ENCODE data around the gene PRKCB.

DNA sequence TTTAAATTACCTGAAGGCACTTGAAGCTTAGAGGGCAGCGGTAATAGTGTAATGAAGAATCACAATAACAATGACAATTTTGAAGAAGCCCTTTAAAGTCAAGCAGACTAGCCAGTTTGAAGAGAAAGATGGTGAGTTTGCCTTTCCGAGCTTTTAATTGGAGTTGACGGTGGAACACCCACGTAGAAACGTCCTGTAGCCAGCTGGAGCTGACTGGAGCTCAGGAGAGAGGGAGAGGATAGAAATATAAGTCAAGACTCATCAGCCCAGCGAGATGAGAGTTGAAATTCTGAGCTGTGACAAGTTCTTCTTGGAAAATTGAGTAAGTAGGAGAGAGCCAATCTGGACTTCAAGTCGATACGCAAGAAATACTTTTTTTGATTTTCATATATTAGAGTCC, 328.6 kb downstream of the PRKCB start:
- TF ChIP-seq, protein P1, sequence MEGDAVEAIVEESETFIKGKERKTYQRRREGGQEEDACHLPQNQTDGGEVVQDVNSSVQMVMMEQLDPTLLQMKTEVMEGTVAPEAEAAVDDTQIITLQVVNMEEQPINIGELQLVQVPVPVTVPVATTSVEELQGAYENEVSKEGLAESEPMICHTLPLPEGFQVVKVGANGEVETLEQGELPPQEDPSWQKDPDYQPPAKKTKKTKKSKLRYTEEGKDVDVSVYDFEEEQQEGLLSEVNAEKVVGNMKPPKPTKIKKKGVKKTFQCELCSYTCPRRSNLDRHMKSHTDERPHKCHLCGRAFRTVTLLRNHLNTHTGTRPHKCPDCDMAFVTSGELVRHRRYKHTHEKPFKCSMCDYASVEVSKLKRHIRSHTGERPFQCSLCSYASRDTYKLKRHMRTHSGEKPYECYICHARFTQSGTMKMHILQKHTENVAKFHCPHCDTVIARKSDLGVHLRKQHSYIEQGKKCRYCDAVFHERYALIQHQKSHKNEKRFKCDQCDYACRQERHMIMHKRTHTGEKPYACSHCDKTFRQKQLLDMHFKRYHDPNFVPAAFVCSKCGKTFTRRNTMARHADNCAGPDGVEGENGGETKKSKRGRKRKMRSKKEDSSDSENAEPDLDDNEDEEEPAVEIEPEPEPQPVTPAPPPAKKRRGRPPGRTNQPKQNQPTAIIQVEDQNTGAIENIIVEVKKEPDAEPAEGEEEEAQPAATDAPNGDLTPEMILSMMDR (conservative IDR thresholded peaks at IDR 0.05 in 1 of 2, IDR thresholded peaks at IDR 0.05 in 1 of 2; ENCODE audit: low read depth in 1 of 2, low read length in 2 of 2) = no peak
- no peak for TF ChIP-seq EZH2 (IDR thresholded peaks at IDR 0.05; ENCODE audit: low read length, missing control alignments)
